WTC11 (cell line): ENCODE data around the gene IRX2. TPM values are rescaled to one million over a fixed set of nuclear protein-coding genes. Genes with fewer than 3 reads are reported as not detected.

Source experiments
- ATAC-seq: fragments of 200-7000 bp; cut with Tn5 transposase; 2 replicates; pipeline ENCODE4 v1.10.0; 2021; ENCODE audit warnings: mild to moderate bottlenecking, moderate library complexity
- CTCF ChIA-PET: fragments of 300-600 bp; sonication (Branson Sonifier 250); formaldehyde crosslinking; loops from one replicate; lab custom pipeline; 2021; ENCODE audit warnings: antibody characterized with exemption; lab: Charles Lee
- POLR2A ChIA-PET: fragments of 350-600 bp; sonication (Branson Sonifier 250); formaldehyde crosslinking; loops from one replicate; lab custom pipeline; 2021; ENCODE audit warnings: antibody characterized with exemption; lab: Charles Lee
- DNase-seq: peaks from one replicate; pipeline ENCODE4 v3.0.0; 2021; ENCODE audit warnings: low spot score
- H3K27ac Mint-ChIP-seq: 2 replicates; pipeline ENCODE4 v1.8.0; 2021; ENCODE audit warnings: mixed read lengths
- H3K27me3 Mint-ChIP-seq: 2 replicates; pipeline ENCODE4 v1.8.0; 2021; ENCODE audit warnings: low read depth, mild to moderate bottlenecking, moderate library complexity, mixed read lengths
- H3K36me3 Mint-ChIP-seq: 2 replicates; pipeline ENCODE4 v1.8.0; 2021; ENCODE audit warnings: mixed read lengths
- H3K4me1 Mint-ChIP-seq: 2 replicates; pipeline ENCODE4 v1.8.0; 2022; ENCODE audit warnings: mixed read lengths
- H3K4me3 Mint-ChIP-seq: 2 replicates; pipeline ENCODE4 v1.8.0; 2021; ENCODE audit warnings: mild to moderate bottlenecking, moderate library complexity, mixed read lengths
- H3K9me3 Mint-ChIP-seq: 2 replicates; pipeline ENCODE4 v1.8.0; 2021; ENCODE audit warnings: mixed read lengths
- CBFB ChIP-seq: sonication (generic); formaldehyde crosslinking; IDR thresholded peaks from 2 replicates; pipeline ENCODE4 v1.8.1; 2022; ENCODE audit warnings: mild to moderate bottlenecking, low read depth, missing genetic modification reagents
- CREM ChIP-seq: sonication (generic); formaldehyde crosslinking; IDR thresholded peaks from 2 replicates; pipeline ENCODE4 v1.8.1; 2022; ENCODE audit warnings: mild to moderate bottlenecking, missing genetic modification reagents, moderate library complexity
- ESRRA ChIP-seq: sonication (generic); formaldehyde crosslinking; IDR thresholded peaks from 2 replicates; pipeline ENCODE4 v1.8.1; 2022; ENCODE audit warnings: mild to moderate bottlenecking, missing genetic modification reagents, borderline replicate concordance
- ETV6 ChIP-seq: sonication (generic); formaldehyde crosslinking; IDR thresholded peaks from 2 replicates; pipeline ENCODE4 v1.8.1; 2022; ENCODE audit warnings: mild to moderate bottlenecking, missing genetic modification reagents
- FOXK1 ChIP-seq: sonication (generic); formaldehyde crosslinking; IDR thresholded peaks from 2 replicates; pipeline ENCODE4 v1.8.0; 2022; ENCODE audit warnings: mild to moderate bottlenecking, moderate library complexity, missing genetic modification reagents
- GTF2I ChIP-seq: fragments of 250-450 bp; sonication (Bioruptor Pico); conservative IDR thresholded peaks from 2 replicates; pipeline ENCODE4 v1.4.0; 2021; ENCODE audit warnings: mild to moderate bottlenecking
- HMGA2 ChIP-seq: fragments of 250-450 bp; sonication (Bioruptor Pico); IDR thresholded peaks from 2 replicates; pipeline ENCODE4 v1.4.0; 2021; ENCODE audit warnings: mild to moderate bottlenecking, moderate library complexity
- SMAD4 ChIP-seq: sonication (generic); formaldehyde crosslinking; IDR thresholded peaks from 2 replicates; pipeline ENCODE4 v1.8.0; 2022; ENCODE audit warnings: mild to moderate bottlenecking, missing genetic modification reagents
- TP53 ChIP-seq: sonication (generic); formaldehyde crosslinking; IDR thresholded peaks from 2 replicates; pipeline ENCODE4 v1.8.1; 2023; ENCODE audit warnings: mild to moderate bottlenecking, missing genetic modification reagents
- ZNF138 ChIP-seq: sonication (generic); formaldehyde crosslinking; conservative IDR thresholded peaks from 2 replicates; pipeline ENCODE4 v1.8.1; 2022; ENCODE audit warnings: mild to moderate bottlenecking, moderate library complexity, missing genetic modification reagents
- ZNF423 ChIP-seq: fragments of 250-450 bp; sonication (Bioruptor Pico); IDR thresholded peaks from 2 replicates; pipeline ENCODE4 v2.1.2; 2022; ENCODE audit warnings: mild to moderate bottlenecking, moderate library complexity
- total RNA-seq: library from RNA; stranded (reverse); gene quantifications from 3 replicates; pipeline ENCODE4 v1.2.3, GENCODE V29; 2021
- TF ChIP-seq, protein P1 (sequence below): fragments of 250-450 bp; sonication (Bioruptor Pico); IDR thresholded peaks from 2 replicates; pipeline ENCODE4 v1.9.0; 2021; ENCODE audit warnings: mild to moderate bottlenecking
- TF ChIP-seq, protein P2 (sequence below): sonication (generic); formaldehyde crosslinking; IDR thresholded peaks from 2 replicates; pipeline ENCODE4 v1.8.1; 2023; ENCODE audit warnings: mild to moderate bottlenecking, moderate library complexity, missing genetic modification reagents
- TF ChIP-seq, protein P3 (sequence below): fragments of 200-600 bp; IDR thresholded peaks from 2 replicates; pipeline ENCODE4 v1.8.0; 2022; ENCODE audit warnings: antibody characterized with exemption
- TF ChIP-seq, protein P4 (sequence below): sonication (generic); formaldehyde crosslinking; IDR thresholded peaks from 2 replicates; pipeline ENCODE4 v1.8.1; 2023; ENCODE audit warnings: mild to moderate bottlenecking, missing genetic modification reagents

Gene IRX2
- total RNA-seq, 1 experiment from 2014 or later: 63.2 TPM

- Mint-ChIP-seq H3K27ac (no peak overlapping the region), H3K9me3 (no peaks in the 10 kb centered on the region), H3K4me3 (no peak overlapping the region), H3K36me3 (no peaks in the 10 kb centered on the region), H3K27me3 (no peaks in the 10 kb centered on the region), H3K4me1 (peaks cover 9% of the 10 kb centered on the region)
- ChIA-PET POLR2A (no interaction called here), CTCF (interaction anchor here (1.9 to 3.9 kb wide), 3 partner anchors 9 to 148 kb away, joined by 6 to 15 read pairs (median 8); no protein-coding TSS in a partner anchor)
- no peak for ATAC-seq
- TF ChIP-seq, protein P1, sequence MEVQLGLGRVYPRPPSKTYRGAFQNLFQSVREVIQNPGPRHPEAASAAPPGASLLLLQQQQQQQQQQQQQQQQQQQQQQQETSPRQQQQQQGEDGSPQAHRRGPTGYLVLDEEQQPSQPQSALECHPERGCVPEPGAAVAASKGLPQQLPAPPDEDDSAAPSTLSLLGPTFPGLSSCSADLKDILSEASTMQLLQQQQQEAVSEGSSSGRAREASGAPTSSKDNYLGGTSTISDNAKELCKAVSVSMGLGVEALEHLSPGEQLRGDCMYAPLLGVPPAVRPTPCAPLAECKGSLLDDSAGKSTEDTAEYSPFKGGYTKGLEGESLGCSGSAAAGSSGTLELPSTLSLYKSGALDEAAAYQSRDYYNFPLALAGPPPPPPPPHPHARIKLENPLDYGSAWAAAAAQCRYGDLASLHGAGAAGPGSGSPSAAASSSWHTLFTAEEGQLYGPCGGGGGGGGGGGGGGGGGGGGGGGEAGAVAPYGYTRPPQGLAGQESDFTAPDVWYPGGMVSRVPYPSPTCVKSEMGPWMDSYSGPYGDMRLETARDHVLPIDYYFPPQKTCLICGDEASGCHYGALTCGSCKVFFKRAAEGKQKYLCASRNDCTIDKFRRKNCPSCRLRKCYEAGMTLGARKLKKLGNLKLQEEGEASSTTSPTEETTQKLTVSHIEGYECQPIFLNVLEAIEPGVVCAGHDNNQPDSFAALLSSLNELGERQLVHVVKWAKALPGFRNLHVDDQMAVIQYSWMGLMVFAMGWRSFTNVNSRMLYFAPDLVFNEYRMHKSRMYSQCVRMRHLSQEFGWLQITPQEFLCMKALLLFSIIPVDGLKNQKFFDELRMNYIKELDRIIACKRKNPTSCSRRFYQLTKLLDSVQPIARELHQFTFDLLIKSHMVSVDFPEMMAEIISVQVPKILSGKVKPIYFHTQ (CRISPR knock-in tag): no peak
- TF ChIP-seq ESRRA: no peak
- no peak for TF ChIP-seq HMGA2
- TF ChIP-seq CBFB (CRISPR knock-in tag): no peak
- no peak for TF ChIP-seq CREM (CRISPR knock-in tag)
- no peak for TF ChIP-seq ZNF423 (CRISPR knock-in tag)
- TF ChIP-seq FOXK1 (CRISPR knock-in tag): no peak
- TF ChIP-seq SMAD4 (CRISPR knock-in tag): no peak
- no peak for TF ChIP-seq ETV6 (CRISPR knock-in tag)
- no peak for TF ChIP-seq TP53 (CRISPR knock-in tag)
- TF ChIP-seq, protein P2, sequence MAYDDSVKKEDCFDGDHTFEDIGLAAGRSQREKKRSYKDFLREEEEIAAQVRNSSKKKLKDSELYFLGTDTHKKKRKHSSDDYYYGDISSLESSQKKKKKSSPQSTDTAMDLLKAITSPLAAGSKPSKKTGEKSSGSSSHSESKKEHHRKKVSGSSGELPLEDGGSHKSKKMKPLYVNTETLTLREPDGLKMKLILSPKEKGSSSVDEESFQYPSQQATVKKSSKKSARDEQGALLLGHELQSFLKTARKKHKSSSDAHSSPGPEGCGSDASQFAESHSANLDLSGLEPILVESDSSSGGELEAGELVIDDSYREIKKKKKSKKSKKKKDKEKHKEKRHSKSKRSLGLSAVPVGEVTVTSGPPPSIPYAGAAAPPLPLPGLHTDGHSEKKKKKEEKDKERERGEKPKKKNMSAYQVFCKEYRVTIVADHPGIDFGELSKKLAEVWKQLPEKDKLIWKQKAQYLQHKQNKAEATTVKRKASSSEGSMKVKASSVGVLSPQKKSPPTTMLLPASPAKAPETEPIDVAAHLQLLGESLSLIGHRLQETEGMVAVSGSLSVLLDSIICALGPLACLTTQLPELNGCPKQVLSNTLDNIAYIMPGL (CRISPR knock-in tag): no peak
- no peak for DNase-seq
Measured at GRCh38 chr5:2710910-2711309, 40.6 kb downstream of the IRX2 start.

DNA sequence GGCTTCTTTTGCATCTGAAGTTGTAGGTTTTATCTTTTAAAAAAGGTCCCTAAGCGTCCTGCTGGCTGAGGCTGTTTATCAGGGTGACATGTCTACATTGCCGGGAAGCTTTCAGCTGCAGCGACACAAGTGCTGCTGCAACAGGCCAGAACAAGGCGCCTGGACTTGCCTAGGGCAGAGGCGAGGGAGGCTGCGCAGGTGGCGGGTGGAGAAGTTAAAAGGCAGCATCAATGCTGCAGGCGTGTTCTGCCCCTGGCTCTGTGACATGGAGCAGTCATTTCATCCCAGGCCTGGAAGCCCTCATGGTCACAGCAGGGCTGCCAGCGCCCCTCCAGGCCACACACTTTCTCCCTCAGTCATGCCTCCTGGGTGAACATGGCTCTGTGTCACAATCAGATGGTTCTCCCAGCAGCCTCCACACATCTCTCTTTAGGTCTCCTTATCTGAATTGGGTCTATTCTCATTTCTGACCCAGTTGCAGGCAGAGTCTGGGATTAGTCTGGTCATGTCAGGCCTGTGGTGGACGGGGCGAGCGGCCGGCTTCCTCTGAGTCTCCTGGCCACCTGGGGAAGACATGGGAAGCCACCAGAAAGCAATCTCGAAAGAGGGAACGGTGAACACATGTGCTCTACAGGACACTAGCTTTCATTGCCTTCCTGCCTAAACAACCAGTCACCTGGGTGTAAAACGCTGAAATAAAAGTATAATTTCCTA lies 41.3 kb downstream of the IRX2 start:
- ATAC-seq (peak; percentile 36), DNase-seq (no peak)
- no peak overlapping the region for H3K27ac Mint-ChIP-seq
- TF ChIP-seq GTF2I (CRISPR knock-in tag) (0 out of 2 replicates have a peak, but pooled peaks have one; percentile 39), ZNF138 (no peak), ETV6 (CRISPR knock-in tag) (0 out of 2 replicates have a peak, but pooled peaks have one; percentile 22)
- H3K4me1 Mint-ChIP-seq: peaks cover 9% of the 10 kb centered on the region
- POLR2A ChIA-PET: no interaction called here
- H3K36me3 Mint-ChIP-seq: no peaks in the 10 kb centered on the region
- CTCF ChIA-PET: interaction anchor here (1.9 to 3.9 kb wide), 2 partner anchors 9 to 147 kb away, joined by 6 to 15 read pairs; no protein-coding TSS in a partner anchor
- H3K4me3 Mint-ChIP-seq: no peak overlapping the region
- no peaks in the 10 kb centered on the region for H3K9me3 Mint-ChIP-seq
- H3K27me3 Mint-ChIP-seq: no peaks in the 10 kb centered on the region

GRCh38 chr5:2708751-2709150 lies 42.7 kb downstream of the IRX2 start:
- Mint-ChIP-seq H3K27me3 (no peaks in the 10 kb centered on the region), H3K9me3 (no peaks in the 10 kb centered on the region), H3K4me3 (no peak overlapping the region), H3K27ac (no peak overlapping the region), H3K4me1 (peaks cover 9% of the 10 kb centered on the region), H3K36me3 (no peaks in the 10 kb centered on the region)
- ATAC-seq (no peak), DNase-seq (no peak)
- POLR2A ChIA-PET: no interaction called here
- CTCF ChIA-PET: no interaction called here
- TF ChIP-seq, protein P3, sequence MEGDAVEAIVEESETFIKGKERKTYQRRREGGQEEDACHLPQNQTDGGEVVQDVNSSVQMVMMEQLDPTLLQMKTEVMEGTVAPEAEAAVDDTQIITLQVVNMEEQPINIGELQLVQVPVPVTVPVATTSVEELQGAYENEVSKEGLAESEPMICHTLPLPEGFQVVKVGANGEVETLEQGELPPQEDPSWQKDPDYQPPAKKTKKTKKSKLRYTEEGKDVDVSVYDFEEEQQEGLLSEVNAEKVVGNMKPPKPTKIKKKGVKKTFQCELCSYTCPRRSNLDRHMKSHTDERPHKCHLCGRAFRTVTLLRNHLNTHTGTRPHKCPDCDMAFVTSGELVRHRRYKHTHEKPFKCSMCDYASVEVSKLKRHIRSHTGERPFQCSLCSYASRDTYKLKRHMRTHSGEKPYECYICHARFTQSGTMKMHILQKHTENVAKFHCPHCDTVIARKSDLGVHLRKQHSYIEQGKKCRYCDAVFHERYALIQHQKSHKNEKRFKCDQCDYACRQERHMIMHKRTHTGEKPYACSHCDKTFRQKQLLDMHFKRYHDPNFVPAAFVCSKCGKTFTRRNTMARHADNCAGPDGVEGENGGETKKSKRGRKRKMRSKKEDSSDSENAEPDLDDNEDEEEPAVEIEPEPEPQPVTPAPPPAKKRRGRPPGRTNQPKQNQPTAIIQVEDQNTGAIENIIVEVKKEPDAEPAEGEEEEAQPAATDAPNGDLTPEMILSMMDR: no peak
- TF ChIP-seq, protein P4, sequence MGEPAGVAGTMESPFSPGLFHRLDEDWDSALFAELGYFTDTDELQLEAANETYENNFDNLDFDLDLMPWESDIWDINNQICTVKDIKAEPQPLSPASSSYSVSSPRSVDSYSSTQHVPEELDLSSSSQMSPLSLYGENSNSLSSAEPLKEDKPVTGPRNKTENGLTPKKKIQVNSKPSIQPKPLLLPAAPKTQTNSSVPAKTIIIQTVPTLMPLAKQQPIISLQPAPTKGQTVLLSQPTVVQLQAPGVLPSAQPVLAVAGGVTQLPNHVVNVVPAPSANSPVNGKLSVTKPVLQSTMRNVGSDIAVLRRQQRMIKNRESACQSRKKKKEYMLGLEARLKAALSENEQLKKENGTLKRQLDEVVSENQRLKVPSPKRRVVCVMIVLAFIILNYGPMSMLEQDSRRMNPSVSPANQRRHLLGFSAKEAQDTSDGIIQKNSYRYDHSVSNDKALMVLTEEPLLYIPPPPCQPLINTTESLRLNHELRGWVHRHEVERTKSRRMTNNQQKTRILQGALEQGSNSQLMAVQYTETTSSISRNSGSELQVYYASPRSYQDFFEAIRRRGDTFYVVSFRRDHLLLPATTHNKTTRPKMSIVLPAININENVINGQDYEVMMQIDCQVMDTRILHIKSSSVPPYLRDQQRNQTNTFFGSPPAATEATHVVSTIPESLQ (CRISPR knock-in tag): no peak
- TF ChIP-seq HMGA2: no peak
